MG63 (cell line): Measurements from ENCODE around the gene OBSCN. TPM values are rescaled to one million over a fixed set of nuclear protein-coding genes. Genes with fewer than 3 reads are reported as not detected.

Experiments used
- DNase-seq: peaks from one replicate; pipeline ENCODE4 v3.0.0-alpha.2; 2020
- H3K27me3 ChIP-seq: fragments of 250-450 bp; sonication (Bioruptor Pico); 2 replicates; pipeline ENCODE4 v1.5.1; 2020; ENCODE audit warnings: mild to moderate bottlenecking, moderate library complexity
- H3K36me3 ChIP-seq: fragments of 250-450 bp; sonication (Bioruptor Pico); 2 replicates; pipeline ENCODE4 v1.5.1; 2020; ENCODE audit warnings: mild to moderate bottlenecking, moderate library complexity
- H3K4me3 ChIP-seq: fragments of 250-450 bp; sonication (Bioruptor Pico); 2 replicates; pipeline ENCODE4 v1.5.1; 2020; ENCODE audit warnings: mild to moderate bottlenecking, moderate library complexity
- H3K9me3 ChIP-seq: fragments of 250-450 bp; sonication (Bioruptor Pico); 2 replicates; pipeline ENCODE4 v1.5.1; 2020; ENCODE audit warnings: mild to moderate bottlenecking, moderate library complexity
- total RNA-seq: library from RNA; depleted of rRNA; stranded (reverse); fragments of >200 nt; shearing (Covaris generic); gene quantifications from 2 replicates; pipeline ENCODE4 v1.2.3, GENCODE V29; 2014; ENCODE audit warnings: low replicate concordance

The OBSCN gene
- total RNA-seq, 1 experiment from 2014 or later: 2.8 TPM

GRCh38 chr1:228291906-228292608 lies 84.2 kb downstream of the OBSCN start:
- peaks cover 4% of the 10 kb centered on the region; the same call in 1 of the 2 replicates for H3K9me3 ChIP-seq
- no peak for DNase-seq
- no peak overlapping the region for H3K4me3 ChIP-seq

GRCh38 chr1:228292609-228292911 lies 84.7 kb downstream of the OBSCN start:
- Histone ChIP-seq H3K4me3 (no peak overlapping the region), H3K36me3 (no peaks in the 10 kb centered on the region), H3K9me3 (peaks cover 9% of the 10 kb centered on the region), H3K27me3 (no peaks in the 10 kb centered on the region)
- no peak for DNase-seq

More at GRCh38 chr1:228291906-228292608, 84.2 kb downstream of the OBSCN start:
- no peaks in the 10 kb centered on the region for H3K36me3 ChIP-seq
- no peaks in the 10 kb centered on the region for H3K27me3 ChIP-seq

- no peak overlapping the region for H3K4me3 ChIP-seq
- DNase-seq: no peak
- H3K36me3 ChIP-seq: no peaks in the 10 kb centered on the region
- no peaks in the 10 kb centered on the region for H3K27me3 ChIP-seq
- peaks cover 15% of the 10 kb centered on the region for H3K9me3 ChIP-seq
Observed at GRCh38 chr1:228293393-228293792, 85.5 kb downstream of the OBSCN start.

- H3K4me3 ChIP-seq: no peak overlapping the region
- no peaks in the 10 kb centered on the region for H3K27me3 ChIP-seq
- H3K36me3 ChIP-seq: no peaks in the 10 kb centered on the region
- H3K9me3 ChIP-seq: peaks cover 16% of the 10 kb centered on the region
- DNase-seq: no peak
Observed at GRCh38 chr1:228293816-228294500, 86.1 kb downstream of the OBSCN start.

- Histone ChIP-seq H3K9me3 (peaks cover 16% of the 10 kb centered on the region), H3K27me3 (no peaks in the 10 kb centered on the region), H3K36me3 (no peaks in the 10 kb centered on the region), H3K4me3 (no peak overlapping the region)
- no peak for DNase-seq
Observed at GRCh38 chr1:228294717-228295116, 86.9 kb downstream of the OBSCN start.

- H3K4me3 ChIP-seq: no peak overlapping the region
- no peaks in the 10 kb centered on the region for H3K27me3 ChIP-seq
- no peaks in the 10 kb centered on the region for H3K36me3 ChIP-seq
- peaks cover 16% of the 10 kb centered on the region for H3K9me3 ChIP-seq
- no peak for DNase-seq
Observed at GRCh38 chr1:228295201-228295600, 87.4 kb downstream of the OBSCN start.

- Histone ChIP-seq H3K9me3 (peaks cover 16% of the 10 kb centered on the region), H3K4me3 (no peak overlapping the region), H3K27me3 (no peaks in the 10 kb centered on the region), H3K36me3 (no peaks in the 10 kb centered on the region)
- no peak for DNase-seq
Observed at GRCh38 chr1:228295981-228296380, 88.1 kb downstream of the OBSCN start.

GRCh38 chr1:228297242-228297641 lies 89.4 kb downstream of the OBSCN start:
- no peaks in the 10 kb centered on the region for H3K36me3 ChIP-seq
- no peak for DNase-seq
- no peaks in the 10 kb centered on the region for H3K27me3 ChIP-seq
- no peak overlapping the region for H3K4me3 ChIP-seq
- H3K9me3 ChIP-seq: peaks cover 24% of the 10 kb centered on the region

GRCh38 chr1:228297822-228298221 lies 90.0 kb downstream of the OBSCN start:
- Histone ChIP-seq H3K9me3 (peaks cover 30% of the 10 kb centered on the region), H3K27me3 (no peaks in the 10 kb centered on the region), H3K36me3 (no peaks in the 10 kb centered on the region), H3K4me3 (no peak overlapping the region)
- no peak for DNase-seq

GRCh38 chr1:228298471-228298870 lies 90.6 kb downstream of the OBSCN start:
- no peaks in the 10 kb centered on the region for H3K36me3 ChIP-seq
- H3K9me3 ChIP-seq: peaks cover 31% of the 10 kb centered on the region
- no peaks in the 10 kb centered on the region for H3K27me3 ChIP-seq
- H3K4me3 ChIP-seq: no peak overlapping the region
- no peak for DNase-seq

- Histone ChIP-seq H3K27me3 (no peaks in the 10 kb centered on the region), H3K9me3 (peaks cover 31% of the 10 kb centered on the region), H3K36me3 (no peaks in the 10 kb centered on the region), H3K4me3 (no peak overlapping the region)
- no peak for DNase-seq
Observed at GRCh38 chr1:228299211-228299610, 91.4 kb downstream of the OBSCN start.

- no peaks in the 10 kb centered on the region for H3K36me3 ChIP-seq
- no peaks in the 10 kb centered on the region for H3K27me3 ChIP-seq
- no peak for DNase-seq
- no peak overlapping the region for H3K4me3 ChIP-seq
- H3K9me3 ChIP-seq: peaks cover 31% of the 10 kb centered on the region
Observed at GRCh38 chr1:228299901-228300300, 92.1 kb downstream of the OBSCN start.

- DNase-seq: no peak
- Histone ChIP-seq H3K4me3 (no peak overlapping the region), H3K27me3 (no peaks in the 10 kb centered on the region), H3K9me3 (peaks cover 27% of the 10 kb centered on the region), H3K36me3 (no peaks in the 10 kb centered on the region)
Observed at GRCh38 chr1:228302086-228302485, 94.2 kb downstream of the OBSCN start.

GRCh38 chr1:228303596-228303995 lies 95.8 kb downstream of the OBSCN start:
- no peak for DNase-seq
- Histone ChIP-seq H3K36me3 (no peaks in the 10 kb centered on the region), H3K4me3 (no peak overlapping the region), H3K27me3 (no peaks in the 10 kb centered on the region), H3K9me3 (peaks cover 15% of the 10 kb centered on the region)

- Histone ChIP-seq H3K9me3 (peaks cover 15% of the 10 kb centered on the region), H3K27me3 (no peaks in the 10 kb centered on the region), H3K36me3 (no peaks in the 10 kb centered on the region), H3K4me3 (no peak overlapping the region)
- no peak for DNase-seq
Observed at GRCh38 chr1:228304225-228304624, 96.4 kb downstream of the OBSCN start.

- DNase-seq: no peak
- peaks cover 15% of the 10 kb centered on the region for H3K9me3 ChIP-seq
- H3K36me3 ChIP-seq: no peaks in the 10 kb centered on the region
- no peaks in the 10 kb centered on the region for H3K27me3 ChIP-seq
- no peak overlapping the region for H3K4me3 ChIP-seq
Observed at GRCh38 chr1:228304766-228305395, 97.0 kb downstream of the OBSCN start.

- Histone ChIP-seq H3K27me3 (no peaks in the 10 kb centered on the region), H3K36me3 (no peaks in the 10 kb centered on the region), H3K4me3 (no peak overlapping the region), H3K9me3 (peaks cover 18% of the 10 kb centered on the region)
- no peak for DNase-seq
Observed at GRCh38 chr1:228305721-228306152, 97.9 kb downstream of the OBSCN start.
